ENCODE results near the gene OFD1.
"Not testable (repeated sequence)": the region's sequence is repeated elsewhere in the genome, so short reads cannot be mapped to it uniquely, and the experiment has no call there.

Gene OFD1

GRCh38 chrX:13711141-13711540, 23.4 kb upstream of the OFD1 start:
- no peak for DNase-seq

DNA sequence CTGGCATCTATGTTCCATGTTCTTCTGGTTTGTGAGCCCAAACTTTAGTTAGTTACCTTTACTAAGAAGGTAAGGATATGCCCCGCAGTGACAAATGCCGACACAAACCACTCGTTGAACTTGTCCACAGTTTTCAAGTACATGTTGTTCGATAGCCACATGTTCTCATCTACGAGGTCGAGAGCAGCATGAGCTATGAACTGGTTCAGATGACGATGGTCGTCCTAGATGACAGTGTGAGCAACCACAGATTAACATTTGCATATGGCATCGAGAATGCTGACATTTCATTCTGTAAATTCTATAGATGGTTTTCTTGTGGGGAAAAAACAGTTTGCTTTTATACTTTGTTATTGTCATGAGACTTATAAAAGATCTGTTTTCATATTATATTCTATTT, 18.1 kb upstream of the OFD1 start:
- no peak for DNase-seq

GRCh38 chrX:13716905-13717304, 17.6 kb upstream of the OFD1 start:
- DNase-seq: no peak

DNA sequence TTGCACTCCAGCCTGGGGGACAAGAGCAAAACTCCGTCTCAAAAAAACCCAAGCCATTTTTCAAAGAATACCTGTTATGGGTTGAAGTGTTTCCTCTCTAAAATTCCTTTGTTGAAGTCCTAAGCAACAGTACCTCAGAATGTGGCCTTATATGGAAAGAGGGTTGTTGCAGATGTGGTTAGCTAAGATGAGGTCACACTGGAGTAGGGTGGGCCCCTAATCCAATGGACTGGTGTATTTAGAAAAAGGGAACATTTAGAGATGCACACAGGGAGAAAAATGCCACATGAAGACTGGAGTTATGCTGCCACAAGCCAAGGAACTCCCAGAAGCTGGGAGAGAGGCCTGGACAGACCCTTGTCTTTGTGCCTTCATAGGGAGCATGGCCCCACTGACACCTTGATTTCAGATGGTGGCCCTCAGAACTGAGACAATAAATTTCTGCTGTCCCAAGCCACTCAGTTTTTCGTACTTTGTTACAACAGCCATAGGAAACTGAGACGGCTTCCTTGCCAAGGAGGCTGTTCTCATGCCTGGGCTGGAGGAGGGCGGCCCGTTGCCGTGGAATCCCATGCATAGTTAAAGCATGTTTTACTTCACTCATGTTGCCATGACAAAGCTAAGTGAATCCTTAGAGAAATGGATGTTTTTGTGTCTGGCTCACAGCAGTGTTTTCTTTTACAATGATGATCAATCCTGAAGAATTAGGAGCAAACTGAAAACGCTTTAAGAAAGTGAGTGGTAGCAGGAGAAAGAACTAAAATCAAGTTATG, 16.7 kb upstream of the OFD1 start:
- DNase-seq: no peak

GRCh38 chrX:13719192-13719856, 15.2 kb upstream of the OFD1 start:
- no peak for DNase-seq

DNA sequence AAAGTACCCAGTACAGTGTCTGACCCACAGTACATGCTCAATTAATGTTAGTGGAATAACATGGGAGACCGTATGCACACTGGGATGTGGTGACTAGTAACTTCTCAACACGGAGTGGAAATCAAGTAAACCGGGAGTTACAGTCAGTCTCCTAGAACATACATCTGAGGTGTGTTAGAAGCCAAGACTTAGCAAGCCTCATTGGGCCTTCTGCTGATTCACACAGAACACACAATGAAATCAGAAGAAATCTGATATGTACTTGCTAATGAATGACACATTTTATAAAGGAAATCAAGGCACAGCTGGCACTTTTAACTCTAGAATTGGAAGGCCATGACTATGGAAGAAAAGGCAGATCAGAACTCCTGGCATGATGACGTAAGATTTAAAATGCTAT, 13.2 kb upstream of the OFD1 start:
- DNase-seq: no peak

- DNase-seq: no peak
Observed at GRCh38 chrX:13721819-13722519, 12.6 kb upstream of the OFD1 start.

- DNase-seq: not testable (repeated sequence)
Observed at GRCh38 chrX:13724878-13725277, 9.7 kb upstream of the OFD1 start.

DNA sequence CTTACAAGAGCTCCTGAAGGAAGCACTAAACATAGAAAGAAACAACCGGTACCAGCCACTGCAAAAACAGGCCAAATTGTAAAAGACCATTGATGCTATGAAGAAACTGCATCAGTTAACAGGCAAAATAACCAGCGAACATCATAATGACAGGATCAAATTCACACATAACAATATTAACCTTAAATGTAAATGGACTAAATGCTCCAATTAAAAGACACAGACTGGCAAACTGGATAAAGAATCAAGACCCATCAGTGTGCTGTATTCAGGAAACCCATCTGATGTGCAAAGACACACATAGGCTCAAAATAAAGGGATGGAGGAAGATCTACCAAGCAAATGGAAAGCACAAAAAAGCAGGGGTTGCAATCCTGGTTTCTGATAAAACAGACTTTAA, 8.0 kb upstream of the OFD1 start:
- DNase-seq: not testable (repeated sequence)

- not testable (repeated sequence) for DNase-seq
Observed at GRCh38 chrX:13730523-13730922, 4.0 kb upstream of the OFD1 start.

DNA sequence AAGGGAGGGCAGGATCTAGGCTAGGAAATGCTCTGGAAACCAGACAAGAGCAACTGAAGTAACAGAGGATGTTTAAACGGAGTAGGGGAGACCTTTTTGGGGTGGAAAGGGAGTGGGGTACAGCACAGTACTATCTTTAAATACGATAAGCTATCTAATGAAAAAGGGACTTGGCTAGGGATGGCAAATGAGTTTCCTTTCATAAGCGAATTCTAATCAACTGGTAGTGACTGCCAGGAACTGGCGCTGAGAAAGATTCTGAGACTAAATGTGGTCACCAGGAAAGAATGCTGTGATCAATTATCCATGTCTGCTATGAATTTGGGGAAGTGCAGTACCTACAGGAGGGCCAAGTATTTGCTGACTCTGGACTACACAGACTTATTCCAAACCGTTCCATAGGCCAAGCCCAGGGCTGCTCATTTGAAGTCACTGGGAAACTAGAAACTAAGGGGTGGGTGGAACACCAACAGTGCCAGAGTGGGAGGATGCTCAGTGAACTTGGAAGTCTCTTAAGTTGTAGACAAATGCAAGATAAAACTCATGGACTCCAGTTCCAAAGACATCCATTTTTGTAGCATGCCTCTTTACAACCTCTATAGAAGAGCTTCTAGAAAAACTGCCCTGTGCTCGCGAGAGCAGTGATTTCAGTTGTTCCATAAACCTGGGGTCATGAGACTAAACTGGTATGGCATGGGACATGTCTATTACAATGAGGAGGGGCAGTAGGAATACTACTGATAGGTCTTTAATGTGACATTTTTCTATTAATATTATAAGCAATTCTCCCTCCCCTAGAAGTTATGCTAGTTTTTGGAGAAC, 2.1 kb upstream of the OFD1 start:
- DNase-seq: no peak

GRCh38 chrX:13733506-13733905, 1.0 kb upstream of the OFD1 start:
- no peak for DNase-seq

DNA sequence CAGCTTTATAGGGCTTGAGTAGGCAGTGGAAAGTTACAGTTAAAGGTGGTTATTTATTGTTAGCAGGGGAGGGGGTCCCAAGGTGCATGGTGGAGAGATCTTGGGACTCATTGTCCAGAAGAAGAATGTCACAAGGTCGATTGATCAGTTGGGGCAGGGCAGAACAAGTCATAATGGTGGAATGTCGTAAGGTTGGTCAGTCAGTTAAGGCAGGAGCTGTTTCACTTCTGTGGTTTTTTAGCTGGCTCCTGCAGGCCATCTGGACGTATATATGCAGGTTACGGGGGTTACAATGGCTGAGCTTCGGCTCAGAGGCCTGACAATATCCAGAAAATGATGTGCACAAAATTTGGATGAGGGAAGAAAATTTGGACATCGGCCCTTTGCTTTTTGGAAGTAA, 7.1 kb downstream of the OFD1 start:
- DNase-seq: no peak

- no peak for DNase-seq
Observed at GRCh38 chrX:13742397-13743176, 8.0 kb downstream of the OFD1 start.

GRCh38 chrX:13747836-13748235, 13.3 kb downstream of the OFD1 start:
- DNase-seq: no peak

GRCh38 chrX:13748486-13748885, 13.9 kb downstream of the OFD1 start:
- DNase-seq: no peak

DNA sequence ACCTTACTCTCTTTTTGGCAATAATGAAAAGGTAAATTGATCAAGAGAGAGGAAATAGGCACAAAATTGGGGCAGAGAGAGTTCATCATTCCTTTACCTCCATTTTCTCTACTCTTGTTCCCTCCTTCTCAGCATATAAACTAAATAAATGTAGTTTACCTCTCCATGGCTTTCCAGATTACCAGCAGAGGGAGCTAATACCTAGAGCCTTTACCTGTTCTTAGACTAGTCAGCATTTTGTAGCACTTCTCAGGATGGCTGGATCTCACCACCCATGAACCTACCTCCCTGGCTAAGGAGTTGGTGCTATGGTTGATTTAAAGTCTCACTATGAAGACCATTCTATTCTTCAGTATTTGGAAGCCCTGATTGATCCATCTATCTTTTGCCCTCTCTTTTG, 15.7 kb downstream of the OFD1 start:
- peak in 1 of 2 experiments; percentile 26 for DNase-seq

- no peak for DNase-seq
Observed at GRCh38 chrX:13750812-13751211, 16.3 kb downstream of the OFD1 start.

GRCh38 chrX:13752141-13752540, 17.6 kb downstream of the OFD1 start:
- DNase-seq: no peak

- no peak for DNase-seq
Observed at GRCh38 chrX:13752646-13753045, 18.1 kb downstream of the OFD1 start.

- no peak for DNase-seq
Observed at GRCh38 chrX:13754765-13755164, 20.2 kb downstream of the OFD1 start.

- DNase-seq: no peak
Observed at GRCh38 chrX:13755254-13755653, 20.7 kb downstream of the OFD1 start.

All from SW 1271 (cell line).